ENCODE measurements around the gene PPP1CA.

The PPP1CA gene

DNA sequence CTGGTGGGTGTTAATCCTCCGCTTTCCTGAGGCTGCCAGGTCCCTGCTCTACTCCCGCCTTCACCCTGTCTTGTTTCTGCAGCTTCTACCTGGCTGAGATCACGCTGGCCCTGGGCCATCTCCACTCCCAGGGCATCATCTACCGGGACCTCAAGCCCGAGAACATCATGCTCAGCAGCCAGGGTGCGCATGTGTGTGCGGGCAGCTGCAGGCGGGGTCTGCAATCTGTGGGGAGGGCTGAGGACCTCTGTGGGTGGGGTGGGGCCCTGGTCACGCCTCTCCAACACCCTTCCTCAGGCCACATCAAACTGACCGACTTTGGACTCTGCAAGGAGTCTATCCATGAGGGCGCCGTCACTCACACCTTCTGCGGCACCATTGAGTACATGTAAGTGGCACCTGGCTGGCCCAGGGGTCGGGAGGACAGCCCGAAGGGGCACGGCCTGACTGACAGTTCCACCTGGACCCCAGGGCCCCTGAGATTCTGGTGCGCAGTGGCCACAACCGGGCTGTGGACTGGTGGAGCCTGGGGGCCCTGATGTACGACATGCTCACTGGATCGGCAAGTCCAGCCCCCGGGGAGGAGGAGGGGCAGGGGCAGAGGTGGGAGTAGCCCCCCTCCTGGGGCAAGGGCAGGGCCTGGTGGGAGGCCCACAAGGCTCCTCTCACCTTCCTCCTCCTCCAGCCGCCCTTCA, 31.1 kb upstream of the PPP1CA start:
- TF ChIP-seq, protein P1, sequence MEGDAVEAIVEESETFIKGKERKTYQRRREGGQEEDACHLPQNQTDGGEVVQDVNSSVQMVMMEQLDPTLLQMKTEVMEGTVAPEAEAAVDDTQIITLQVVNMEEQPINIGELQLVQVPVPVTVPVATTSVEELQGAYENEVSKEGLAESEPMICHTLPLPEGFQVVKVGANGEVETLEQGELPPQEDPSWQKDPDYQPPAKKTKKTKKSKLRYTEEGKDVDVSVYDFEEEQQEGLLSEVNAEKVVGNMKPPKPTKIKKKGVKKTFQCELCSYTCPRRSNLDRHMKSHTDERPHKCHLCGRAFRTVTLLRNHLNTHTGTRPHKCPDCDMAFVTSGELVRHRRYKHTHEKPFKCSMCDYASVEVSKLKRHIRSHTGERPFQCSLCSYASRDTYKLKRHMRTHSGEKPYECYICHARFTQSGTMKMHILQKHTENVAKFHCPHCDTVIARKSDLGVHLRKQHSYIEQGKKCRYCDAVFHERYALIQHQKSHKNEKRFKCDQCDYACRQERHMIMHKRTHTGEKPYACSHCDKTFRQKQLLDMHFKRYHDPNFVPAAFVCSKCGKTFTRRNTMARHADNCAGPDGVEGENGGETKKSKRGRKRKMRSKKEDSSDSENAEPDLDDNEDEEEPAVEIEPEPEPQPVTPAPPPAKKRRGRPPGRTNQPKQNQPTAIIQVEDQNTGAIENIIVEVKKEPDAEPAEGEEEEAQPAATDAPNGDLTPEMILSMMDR (IDR thresholded peaks at IDR 0.05), result no peak

GRCh38 chr11:67431346-67432249, 29.9 kb upstream of the PPP1CA start:
- TF ChIP-seq, protein P1 (IDR thresholded peaks at IDR 0.05), result no peak

GRCh38 chr11:67429722-67430121, 28.1 kb upstream of the PPP1CA start:
- TF ChIP-seq, protein P1 (IDR thresholded peaks at IDR 0.05), result no peak

- TF ChIP-seq, protein P1 (IDR thresholded peaks at IDR 0.05), result no peak
These were observed 27.5 kb upstream of the PPP1CA start for GRCh38 chr11:67429038-67429668.

DNA sequence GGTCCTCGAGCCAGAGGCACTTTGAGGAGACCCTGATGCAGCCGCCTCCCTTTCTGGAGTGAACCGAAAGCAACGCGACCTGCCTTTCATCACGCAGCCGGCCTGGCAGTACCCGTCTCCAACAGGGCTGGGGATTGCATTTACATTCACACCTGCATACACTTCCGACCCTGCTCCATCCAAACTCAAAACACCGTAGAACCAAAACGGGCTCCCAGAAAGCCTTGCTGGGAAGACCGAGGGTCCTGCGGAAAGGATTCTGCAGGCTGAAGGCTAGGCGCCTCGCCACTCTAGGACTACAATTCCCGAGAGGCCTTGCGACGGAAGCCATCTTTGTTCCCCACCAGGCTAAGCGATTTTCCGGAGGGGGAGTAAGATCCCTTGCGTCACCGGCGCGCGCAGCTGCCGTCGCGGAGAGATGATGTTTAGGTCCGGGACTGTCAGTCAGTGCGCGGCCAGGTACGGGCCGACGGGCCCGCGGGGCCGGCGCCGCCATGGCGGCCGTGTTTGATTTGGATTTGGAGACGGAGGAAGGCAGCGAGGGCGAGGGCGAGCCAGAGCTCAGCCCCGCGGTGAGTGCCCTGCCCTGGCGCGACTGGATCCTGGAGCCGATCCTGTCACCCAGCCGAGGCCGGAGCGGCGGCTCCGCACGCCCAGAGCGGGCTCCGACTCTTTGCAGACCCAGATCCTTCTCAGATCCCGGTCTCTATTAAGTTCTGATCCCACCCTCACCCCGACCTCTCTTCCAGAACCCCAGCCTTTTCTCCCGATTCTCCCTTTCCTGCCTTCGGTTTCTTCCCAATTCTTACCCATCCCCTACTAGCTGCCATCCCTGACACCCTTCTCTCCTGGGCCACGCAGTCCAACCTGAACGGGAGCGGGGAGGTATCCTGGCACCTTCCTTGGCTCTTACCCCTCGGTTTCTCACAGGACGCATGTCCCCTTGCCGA, 26.7 kb upstream of the PPP1CA start, which contains the start of gene RPS6KB2:
TSS of gene RPS6KB2 (plus strand) at position 443 of the 950 bp plus-strand sequence. CDS start at position 495, 52 bp downstream.
- TF ChIP-seq, protein P1 (IDR thresholded peaks at IDR 0.05), result no peak

GRCh38 chr11:67423891-67424613, 22.4 kb upstream of the PPP1CA start:
- TF ChIP-seq, protein P1 (IDR thresholded peaks at IDR 0.05), result no peak
